ENCODE data around the gene SH2D4B.

- TF ChIP-seq EP300 (IDR thresholded peaks at IDR 0.05) = no peak
- no peak for TF ChIP-seq POLR2AphosphoS5 (IDR thresholded peaks at IDR 0.05)
- TF ChIP-seq, protein P1, sequence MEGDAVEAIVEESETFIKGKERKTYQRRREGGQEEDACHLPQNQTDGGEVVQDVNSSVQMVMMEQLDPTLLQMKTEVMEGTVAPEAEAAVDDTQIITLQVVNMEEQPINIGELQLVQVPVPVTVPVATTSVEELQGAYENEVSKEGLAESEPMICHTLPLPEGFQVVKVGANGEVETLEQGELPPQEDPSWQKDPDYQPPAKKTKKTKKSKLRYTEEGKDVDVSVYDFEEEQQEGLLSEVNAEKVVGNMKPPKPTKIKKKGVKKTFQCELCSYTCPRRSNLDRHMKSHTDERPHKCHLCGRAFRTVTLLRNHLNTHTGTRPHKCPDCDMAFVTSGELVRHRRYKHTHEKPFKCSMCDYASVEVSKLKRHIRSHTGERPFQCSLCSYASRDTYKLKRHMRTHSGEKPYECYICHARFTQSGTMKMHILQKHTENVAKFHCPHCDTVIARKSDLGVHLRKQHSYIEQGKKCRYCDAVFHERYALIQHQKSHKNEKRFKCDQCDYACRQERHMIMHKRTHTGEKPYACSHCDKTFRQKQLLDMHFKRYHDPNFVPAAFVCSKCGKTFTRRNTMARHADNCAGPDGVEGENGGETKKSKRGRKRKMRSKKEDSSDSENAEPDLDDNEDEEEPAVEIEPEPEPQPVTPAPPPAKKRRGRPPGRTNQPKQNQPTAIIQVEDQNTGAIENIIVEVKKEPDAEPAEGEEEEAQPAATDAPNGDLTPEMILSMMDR (IDR thresholded peaks at IDR 0.05) = no peak
- TF ChIP-seq POLR2A (IDR thresholded peaks at IDR 0.05) = no peak
Measured at GRCh38 chr10:80518143-80518806, 19.4 kb upstream of the SH2D4B start.
